ENCODE measurements around the gene CENPQ.

The CENPQ gene

GRCh38 chr6:49506569-49507111 lies 43.5 kb downstream of the CENPQ start:
- DNase-seq = no peak

DNA sequence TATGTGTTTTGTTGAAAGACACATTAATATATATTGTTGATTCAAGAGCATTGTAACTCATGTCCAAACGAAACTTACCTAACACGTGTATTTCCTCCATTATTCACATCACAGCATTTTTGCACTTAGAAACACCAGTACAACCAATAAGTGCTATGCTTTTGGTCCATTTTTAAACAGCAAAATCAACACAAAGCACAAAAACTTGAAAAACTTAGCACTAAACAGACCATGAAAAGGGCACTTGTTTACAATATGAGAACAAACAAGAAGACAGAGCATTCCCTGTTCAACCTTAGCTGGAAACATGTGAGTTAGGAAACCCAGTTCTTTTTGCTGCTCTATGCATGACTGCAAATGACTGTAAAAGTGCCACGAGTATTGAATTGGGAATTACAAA lies 46.2 kb downstream of the CENPQ start:
- no peak for DNase-seq

DNA sequence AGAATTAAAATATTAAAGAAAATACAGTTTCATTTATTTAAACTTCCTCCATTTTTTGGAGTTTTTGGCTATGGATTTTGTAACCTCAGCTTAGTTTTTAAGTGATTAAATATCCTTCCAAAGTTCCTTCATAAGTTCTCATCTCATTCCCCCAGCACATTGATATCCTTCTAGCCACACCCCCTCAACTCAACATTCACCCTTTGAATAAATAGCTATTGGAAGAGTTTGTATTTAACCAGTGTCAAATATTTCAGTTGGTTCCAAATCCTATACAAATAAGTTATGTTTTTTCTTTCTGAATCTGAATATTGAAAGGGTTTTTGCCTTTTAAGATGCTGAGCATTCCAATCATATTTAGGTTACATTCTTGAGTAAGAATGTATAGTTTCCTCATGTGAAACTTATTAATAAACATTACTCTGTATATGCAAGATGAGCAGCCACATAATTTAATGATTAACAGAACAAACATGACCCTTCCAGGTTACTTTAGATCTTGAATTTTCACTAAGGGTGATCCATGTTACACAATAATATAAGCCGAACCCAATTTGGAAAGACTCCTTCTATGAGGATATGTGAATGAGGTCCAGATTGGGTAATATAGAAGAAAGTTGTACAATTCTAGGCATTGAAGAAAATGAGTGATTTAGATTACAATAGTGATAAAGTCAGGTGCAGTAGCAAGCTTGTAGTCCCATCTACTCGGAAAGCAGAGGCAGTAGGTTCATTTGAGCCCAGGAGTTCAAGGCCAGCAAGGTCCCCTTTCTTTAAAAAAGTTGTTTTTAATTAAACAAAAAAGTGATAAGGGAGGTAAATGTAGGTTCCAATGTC lies 50.2 kb downstream of the CENPQ start:
- no peak for DNase-seq

GRCh38 chr6:49514571-49515484 lies 51.7 kb downstream of the CENPQ start:
- no peak for DNase-seq

- DNase-seq = no peak
Observed at GRCh38 chr6:49515485-49516146, 52.4 kb downstream of the CENPQ start.

GRCh38 chr6:49516147-49516505 lies 53.0 kb downstream of the CENPQ start:
- no peak for DNase-seq

DNA sequence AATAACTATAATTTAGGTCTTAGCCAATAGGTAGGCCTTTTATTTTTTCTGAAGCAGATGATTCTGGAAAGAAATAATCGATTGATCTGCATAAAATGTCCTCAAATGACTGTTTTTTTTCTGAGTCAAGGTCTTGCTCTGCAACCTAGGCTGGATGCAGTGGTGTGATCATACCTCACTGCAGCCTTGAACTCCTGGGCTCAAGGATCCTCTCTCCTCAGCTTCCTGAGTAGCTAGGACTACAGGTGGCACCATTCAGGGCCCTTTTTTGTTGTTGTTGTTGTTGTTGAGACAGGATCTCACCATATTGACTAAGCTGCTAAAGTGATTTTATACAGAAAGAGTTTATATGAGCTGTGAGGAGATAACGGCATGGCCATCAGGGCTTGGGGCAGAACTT lies 54.7 kb downstream of the CENPQ start:
- no peak for DNase-seq

DNA sequence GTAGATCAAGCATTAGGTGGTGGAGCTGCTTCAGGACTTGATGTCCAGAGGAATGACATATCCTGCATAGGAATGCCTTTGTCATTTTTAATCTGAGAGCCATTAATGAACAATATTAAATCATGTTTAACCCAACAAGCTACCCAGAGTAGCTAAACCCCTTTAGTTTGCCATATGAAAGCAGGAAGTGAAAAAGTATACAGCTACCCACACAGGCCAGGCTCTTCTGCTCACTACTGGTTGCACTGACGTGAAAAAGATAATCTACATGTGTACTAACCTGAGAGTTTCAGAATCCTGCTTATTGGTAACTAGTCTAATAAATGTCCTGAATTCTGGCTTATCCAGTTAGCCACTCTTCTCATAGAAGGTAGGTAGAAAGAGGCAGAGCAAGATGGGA lies 56.5 kb downstream of the CENPQ start:
- DNase-seq = no peak

DNA sequence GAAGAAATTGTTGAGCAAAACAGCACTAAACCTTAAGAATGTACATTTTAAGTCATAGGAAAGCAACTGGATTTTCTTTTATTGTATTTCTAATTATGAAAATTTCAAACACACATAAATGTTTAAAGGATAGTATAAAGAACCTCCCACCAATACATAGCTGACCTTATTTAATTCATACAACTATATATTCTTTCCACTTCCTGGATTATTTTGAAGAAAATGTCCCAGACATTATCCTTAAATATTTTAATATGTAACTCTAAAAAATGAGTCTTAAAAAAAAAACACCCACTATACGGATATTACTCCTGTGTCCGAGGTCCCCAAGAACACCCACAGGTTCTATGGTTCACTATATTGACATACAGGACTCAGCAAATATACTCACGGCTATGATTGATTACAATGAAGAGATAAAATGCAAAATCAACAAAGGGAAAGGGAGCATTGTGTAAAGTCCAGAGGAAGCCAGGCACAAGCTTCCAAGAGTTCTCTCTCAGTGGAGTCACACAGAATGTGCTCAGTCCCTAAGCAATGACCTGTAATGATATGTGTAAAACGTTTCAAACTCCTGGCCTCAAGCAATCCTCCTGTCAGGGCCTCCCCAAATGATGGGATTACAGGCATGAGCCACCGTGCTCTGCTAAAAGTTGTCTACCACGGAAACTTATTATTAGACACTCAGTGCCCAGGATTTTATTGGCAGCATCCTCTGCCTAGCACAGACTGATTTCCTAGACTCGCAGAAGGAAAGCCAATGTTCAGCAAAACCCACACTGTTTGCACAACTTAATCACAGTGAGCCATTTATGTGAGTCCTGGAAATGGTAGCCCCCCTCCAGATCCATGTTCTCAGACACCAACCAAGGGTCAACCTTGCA lies 59.8 kb downstream of the CENPQ start:
- DNase-seq = no peak

DNA sequence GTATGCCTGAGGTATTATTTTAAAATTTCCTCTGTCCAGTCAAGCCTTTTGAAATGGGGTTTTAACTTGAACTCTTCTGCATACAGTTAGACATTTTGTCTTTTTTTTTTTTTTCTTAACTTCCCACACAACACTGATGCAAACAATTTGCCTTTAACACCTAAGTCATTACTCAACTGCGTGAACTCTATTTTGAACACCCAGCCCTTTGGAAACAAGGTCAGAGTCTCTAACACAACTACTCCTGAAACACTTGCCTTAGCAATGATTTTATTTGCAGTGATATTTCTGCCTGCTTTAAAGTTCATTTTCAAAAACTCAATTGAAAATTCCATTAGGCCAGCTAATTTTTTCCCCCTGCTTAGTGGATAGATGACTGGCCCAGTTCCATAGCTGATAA lies 60.7 kb downstream of the CENPQ start:
- DNase-seq = no peak

DNA sequence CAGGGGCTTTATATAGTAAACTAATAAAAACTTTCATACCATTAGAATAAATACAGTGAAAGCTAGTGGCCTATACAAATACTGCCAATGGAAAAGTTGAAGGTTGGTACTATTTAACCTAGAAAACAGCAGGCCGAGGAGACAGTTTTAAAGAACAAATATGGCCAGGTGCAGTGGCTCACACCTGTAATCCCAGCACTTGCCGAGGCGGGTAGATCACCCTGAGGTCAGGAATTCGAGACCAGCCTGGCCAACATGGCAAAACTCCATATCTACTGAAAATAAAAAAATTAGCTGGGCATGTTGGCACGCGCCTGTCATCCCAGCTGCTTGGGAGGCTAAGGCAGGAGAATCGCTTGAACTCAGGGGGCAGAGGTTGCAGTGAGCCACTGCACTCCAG lies 61.4 kb downstream of the CENPQ start:
- no peak for DNase-seq

GRCh38 chr6:49526598-49526997 lies 63.4 kb downstream of the CENPQ start:
- no peak for DNase-seq

DNA sequence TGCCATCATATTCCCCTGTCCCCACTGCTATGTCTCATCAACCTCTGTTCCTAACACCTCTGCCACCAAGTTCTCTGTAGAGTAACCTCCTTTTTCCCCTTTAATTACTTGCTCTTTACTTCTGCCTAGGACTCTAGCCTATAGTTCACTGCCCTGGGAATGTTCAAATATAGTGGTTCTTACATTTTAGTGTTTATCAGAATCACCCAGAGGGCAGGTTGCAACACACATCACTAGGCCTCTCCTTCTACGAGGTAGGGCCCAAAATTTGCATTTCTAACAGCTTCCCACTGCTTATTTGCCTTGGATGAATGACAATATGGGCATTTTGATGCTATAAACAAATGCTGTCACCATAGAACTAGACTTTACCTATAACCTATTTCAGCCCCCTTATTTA lies 64.2 kb downstream of the CENPQ start:
- DNase-seq = no peak

GRCh38 chr6:49528571-49528970 lies 65.4 kb downstream of the CENPQ start:
- DNase-seq = no peak

- no peak for DNase-seq
Observed at GRCh38 chr6:49530141-49530776, 67.1 kb downstream of the CENPQ start.

- DNase-seq = no peak
Observed at GRCh38 chr6:49531774-49532569, 68.8 kb downstream of the CENPQ start.

- no peak for DNase-seq
Observed at GRCh38 chr6:49535795-49536194, 72.6 kb downstream of the CENPQ start.

- DNase-seq = no peak
Observed at GRCh38 chr6:49539102-49539501, 75.9 kb downstream of the CENPQ start.

- no peak for DNase-seq
Observed at GRCh38 chr6:49540614-49541013, 77.4 kb downstream of the CENPQ start.

- DNase-seq = no peak
Observed at GRCh38 chr6:49541210-49541724, 78.1 kb downstream of the CENPQ start.

GRCh38 chr6:49541936-49542335 lies 78.8 kb downstream of the CENPQ start:
- DNase-seq = no peak
